Fibroblast of lung (primary cell): ENCODE data around the gene PHOSPHO2.

Source experiments
- EZH2 ChIP-seq: IDR thresholded peaks from 2 replicates; pipeline ENCODE4 v1.5.1; 2012; ENCODE audit warnings: low read length, control low read depth, mild to moderate bottlenecking; ENCODE audit errors: missing control alignments
- TF ChIP-seq, protein P1 (sequence below), 2 donors: IDR thresholded peaks in 1 of 2; conservative IDR thresholded peaks in 1 of 2; 1 replicate in 1 of 2; 2 replicates in 1 of 2; pipeline ENCODE4 v1.5.1; 2011 to 2012; ENCODE audit warnings: low read length in 2 of 2, control low read depth in 1 of 2, inconsistent platforms in 1 of 2, low read depth in 1 of 2, mild to moderate bottlenecking in 1 of 2

DNA sequence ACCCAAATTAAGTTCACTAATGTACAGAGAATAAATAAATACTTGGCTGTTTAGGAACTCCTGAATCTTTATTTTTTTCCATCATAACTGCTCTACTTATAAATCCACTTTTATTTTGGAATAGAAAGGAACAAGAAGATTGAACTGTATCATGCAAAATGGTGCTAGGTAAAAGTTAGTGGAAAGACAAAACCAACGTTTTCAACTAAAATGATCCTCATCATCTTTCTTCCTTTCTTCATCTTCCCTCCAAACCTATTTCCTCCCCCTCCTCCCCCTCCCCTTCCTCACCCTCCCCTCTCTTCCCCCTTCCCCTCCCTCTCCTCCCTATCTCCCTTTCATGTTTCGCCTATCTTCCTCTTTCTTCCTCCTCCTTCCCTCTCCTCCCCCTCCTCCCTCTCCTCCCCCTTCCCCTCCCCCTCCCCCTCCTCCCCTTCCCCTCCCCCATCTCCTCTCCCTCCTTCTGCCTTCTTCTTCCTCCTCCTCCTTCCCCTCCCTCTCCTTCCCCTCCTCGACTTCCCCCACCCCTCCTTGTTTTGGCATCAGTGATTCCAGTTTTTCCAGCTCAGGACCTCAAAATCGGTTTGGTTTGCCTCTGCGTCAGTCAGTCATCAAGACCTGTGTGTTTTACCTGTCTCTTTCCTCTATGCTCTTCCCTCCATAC lies 44.4 kb downstream of the PHOSPHO2 start:
- TF ChIP-seq, protein P1, sequence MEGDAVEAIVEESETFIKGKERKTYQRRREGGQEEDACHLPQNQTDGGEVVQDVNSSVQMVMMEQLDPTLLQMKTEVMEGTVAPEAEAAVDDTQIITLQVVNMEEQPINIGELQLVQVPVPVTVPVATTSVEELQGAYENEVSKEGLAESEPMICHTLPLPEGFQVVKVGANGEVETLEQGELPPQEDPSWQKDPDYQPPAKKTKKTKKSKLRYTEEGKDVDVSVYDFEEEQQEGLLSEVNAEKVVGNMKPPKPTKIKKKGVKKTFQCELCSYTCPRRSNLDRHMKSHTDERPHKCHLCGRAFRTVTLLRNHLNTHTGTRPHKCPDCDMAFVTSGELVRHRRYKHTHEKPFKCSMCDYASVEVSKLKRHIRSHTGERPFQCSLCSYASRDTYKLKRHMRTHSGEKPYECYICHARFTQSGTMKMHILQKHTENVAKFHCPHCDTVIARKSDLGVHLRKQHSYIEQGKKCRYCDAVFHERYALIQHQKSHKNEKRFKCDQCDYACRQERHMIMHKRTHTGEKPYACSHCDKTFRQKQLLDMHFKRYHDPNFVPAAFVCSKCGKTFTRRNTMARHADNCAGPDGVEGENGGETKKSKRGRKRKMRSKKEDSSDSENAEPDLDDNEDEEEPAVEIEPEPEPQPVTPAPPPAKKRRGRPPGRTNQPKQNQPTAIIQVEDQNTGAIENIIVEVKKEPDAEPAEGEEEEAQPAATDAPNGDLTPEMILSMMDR (conservative IDR thresholded peaks at IDR 0.05 in 1 of 2, IDR thresholded peaks at IDR 0.05 in 1 of 2; ENCODE audit: low read depth in 1 of 2, low read length in 2 of 2) = no peak
- no peak for TF ChIP-seq EZH2
